ENCODE results near the gene DLX3. TPM values are rescaled to one million over a fixed set of nuclear protein-coding genes. Genes with fewer than 3 reads are reported as not detected.
A peak's percentile ranks its signal among the peaks of the same experiment; 100 is the strongest.

The DLX3 gene
- total RNA-seq, 1 experiment from 2014 or later = 1.2 TPM

DNA sequence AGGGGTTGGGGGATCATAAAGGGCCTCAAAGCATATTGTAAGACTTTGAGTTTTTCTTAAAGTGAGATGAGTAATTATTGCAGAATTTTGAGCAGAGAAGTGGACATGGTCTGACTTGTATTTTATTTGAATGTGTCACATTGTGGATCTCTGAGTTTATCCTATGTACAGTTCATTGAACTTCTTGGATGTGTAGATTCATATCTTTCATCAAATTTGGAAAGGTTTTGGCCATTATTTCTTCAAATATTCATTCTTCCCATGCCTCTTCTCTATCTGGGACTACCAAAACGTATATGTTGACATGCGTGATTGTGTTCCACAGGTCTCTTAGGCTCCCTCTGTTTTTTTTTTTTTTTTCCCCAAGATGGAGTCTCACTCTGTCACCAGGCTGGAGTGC, 14.3 kb upstream of the DLX3 start:
- H3F3A ChIP-seq (ENCODE audit: insufficient read depth, low read depth) = no peaks in the 10 kb centered on the region; the same call in 1 of the 2 replicates
- H4K20me1 ChIP-seq (ENCODE audit: insufficient read depth) = no peaks in the 10 kb centered on the region
- no peaks in the 10 kb centered on the region for H3K9me2 ChIP-seq (ENCODE audit: insufficient read depth)
- H3K36me3 ChIP-seq (ENCODE audit: low read depth) = no peaks in the 10 kb centered on the region
- intact Hi-C loops (cut with micrococcal nuclease; ENCODE audit: unreplicated experiment) = no loop called here
- H3K27ac ChIP-seq = no peak overlapping the region
- H3K9me3 ChIP-seq (ENCODE audit: insufficient read depth, low read depth) = peaks cover 10% of the 10 kb centered on the region; the same call in 1 of the 2 replicates
- H3K27me3 ChIP-seq (ENCODE audit: insufficient read depth, low read depth) = no peaks in the 10 kb centered on the region
- DNase-seq = no peak
- POLR2A ChIA-PET (ENCODE audit: unreplicated experiment) = no interaction called here
- no peak overlapping the region for H3K4me2 ChIP-seq
- H3K79me2 ChIP-seq (ENCODE audit: low read depth) = no peaks in the 10 kb centered on the region
- no peak overlapping the region for H2AFZ ChIP-seq
- BruUV-seq (replicated peaks) = no TSS peak
- no peak overlapping the region for H3K4me3 ChIP-seq
- H3K4me1 ChIP-seq (replicated peaks; ENCODE audit: insufficient read depth) = no peaks in the 10 kb centered on the region
- CTCF ChIA-PET = no interaction called here
- TF ChIP-seq, protein P1, sequence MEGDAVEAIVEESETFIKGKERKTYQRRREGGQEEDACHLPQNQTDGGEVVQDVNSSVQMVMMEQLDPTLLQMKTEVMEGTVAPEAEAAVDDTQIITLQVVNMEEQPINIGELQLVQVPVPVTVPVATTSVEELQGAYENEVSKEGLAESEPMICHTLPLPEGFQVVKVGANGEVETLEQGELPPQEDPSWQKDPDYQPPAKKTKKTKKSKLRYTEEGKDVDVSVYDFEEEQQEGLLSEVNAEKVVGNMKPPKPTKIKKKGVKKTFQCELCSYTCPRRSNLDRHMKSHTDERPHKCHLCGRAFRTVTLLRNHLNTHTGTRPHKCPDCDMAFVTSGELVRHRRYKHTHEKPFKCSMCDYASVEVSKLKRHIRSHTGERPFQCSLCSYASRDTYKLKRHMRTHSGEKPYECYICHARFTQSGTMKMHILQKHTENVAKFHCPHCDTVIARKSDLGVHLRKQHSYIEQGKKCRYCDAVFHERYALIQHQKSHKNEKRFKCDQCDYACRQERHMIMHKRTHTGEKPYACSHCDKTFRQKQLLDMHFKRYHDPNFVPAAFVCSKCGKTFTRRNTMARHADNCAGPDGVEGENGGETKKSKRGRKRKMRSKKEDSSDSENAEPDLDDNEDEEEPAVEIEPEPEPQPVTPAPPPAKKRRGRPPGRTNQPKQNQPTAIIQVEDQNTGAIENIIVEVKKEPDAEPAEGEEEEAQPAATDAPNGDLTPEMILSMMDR (conservative IDR thresholded peaks at IDR 0.05) = no peak
- no peak for TF ChIP-seq EZH2 (IDR thresholded peaks at IDR 0.05; ENCODE audit: low read depth)

DNA sequence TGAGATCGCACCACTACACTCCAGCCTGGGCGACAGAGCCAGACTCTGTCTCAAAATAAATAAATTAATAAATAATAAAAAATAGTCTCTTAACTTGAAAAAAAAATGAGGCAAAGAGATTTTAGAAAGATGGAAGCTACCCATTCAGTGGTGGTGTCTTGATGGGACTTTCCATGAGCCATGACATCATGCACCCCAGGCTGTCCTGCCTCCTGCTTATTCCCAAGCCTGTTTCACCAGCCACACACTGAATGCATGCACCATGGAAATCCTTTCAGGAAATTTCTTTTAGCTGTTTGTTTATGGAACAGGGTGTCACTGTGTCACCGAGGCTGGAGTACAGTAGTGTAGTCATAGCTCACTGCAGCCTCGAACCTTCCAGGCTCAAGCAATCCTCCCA, 8.9 kb upstream of the DLX3 start:
- H3K79me2 ChIP-seq (ENCODE audit: low read depth) = no peaks in the 10 kb centered on the region
- CTCF ChIA-PET = interaction anchor here (0.6 kb wide), 1 partner anchor 25 kb away, joined by 4 read pairs; no protein-coding TSS in a partner anchor
- H2AFZ ChIP-seq = no peak overlapping the region
- intact Hi-C loops (cut with micrococcal nuclease; ENCODE audit: unreplicated experiment) = no loop called here
- H4K20me1 ChIP-seq (ENCODE audit: insufficient read depth) = no peaks in the 10 kb centered on the region
- H3K9me2 ChIP-seq (ENCODE audit: insufficient read depth) = no peaks in the 10 kb centered on the region
- no peaks in the 10 kb centered on the region for H3K4me1 ChIP-seq (replicated peaks; ENCODE audit: insufficient read depth)
- H3K27me3 ChIP-seq (ENCODE audit: insufficient read depth, low read depth) = no peaks in the 10 kb centered on the region
- DNase-seq = no peak
- TF ChIP-seq, protein P1 (conservative IDR thresholded peaks at IDR 0.05) = no peak
- no peak for TF ChIP-seq EZH2 (IDR thresholded peaks at IDR 0.05; ENCODE audit: low read depth)
- POLR2A ChIA-PET (ENCODE audit: unreplicated experiment) = no interaction called here
- no TSS peak for BruUV-seq (replicated peaks)
- H3K4me3 ChIP-seq = no peak overlapping the region
- H3K9me3 ChIP-seq (ENCODE audit: insufficient read depth, low read depth) = peaks cover 2% of the 10 kb centered on the region; the same call in 1 of the 2 replicates
- no peaks in the 10 kb centered on the region for H3K36me3 ChIP-seq (ENCODE audit: low read depth)
- no peak overlapping the region for H3K27ac ChIP-seq
- no peaks in the 10 kb centered on the region for H3F3A ChIP-seq (ENCODE audit: insufficient read depth, low read depth)
- H3K4me2 ChIP-seq = no peak overlapping the region

DNA sequence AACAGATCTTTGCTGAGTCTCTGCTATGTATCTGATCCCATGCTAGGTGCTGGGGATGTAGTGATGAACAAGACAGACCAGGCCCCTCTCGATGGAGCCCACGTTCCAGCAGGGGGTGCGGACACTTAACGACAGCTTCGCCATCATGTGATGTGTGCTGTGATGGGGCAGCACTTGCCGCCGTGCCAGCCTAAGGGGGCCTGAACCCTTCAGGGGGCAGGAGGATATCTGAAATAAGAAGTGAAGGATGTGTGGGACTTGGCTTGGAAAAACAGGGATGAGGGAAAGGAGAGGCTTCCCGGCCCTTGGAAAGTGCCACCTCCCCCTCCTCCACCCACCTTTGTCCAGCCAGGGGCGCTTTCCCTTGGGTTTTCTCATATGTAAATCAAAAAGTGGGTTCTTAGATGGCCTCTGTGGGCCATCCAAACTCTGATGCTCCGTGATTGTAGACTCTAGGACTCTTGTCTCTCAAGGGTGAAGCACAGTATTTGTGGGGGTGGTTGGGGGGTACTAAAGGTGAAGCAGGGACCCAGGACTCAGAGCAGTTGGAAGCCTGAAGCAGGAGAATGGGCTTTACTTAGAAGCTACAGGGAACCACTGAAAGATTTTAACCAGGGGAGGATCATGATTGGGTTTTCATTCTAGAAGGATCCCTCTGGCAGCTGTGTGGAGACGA, 4.0 kb upstream of the DLX3 start:
- POLR2A ChIA-PET (ENCODE audit: unreplicated experiment) = no interaction called here
- no peak for DNase-seq
- TF ChIP-seq EZH2 (IDR thresholded peaks at IDR 0.05; ENCODE audit: low read depth) = no peak
- TF ChIP-seq, protein P1 (conservative IDR thresholded peaks at IDR 0.05) = no peak
- Histone ChIP-seq H3K36me3 (ENCODE audit: low read depth) (no peaks in the 10 kb centered on the region), H3K4me1 (replicated peaks; ENCODE audit: insufficient read depth) (peaks cover 24% of the 10 kb centered on the region), H4K20me1 (ENCODE audit: insufficient read depth) (no peaks in the 10 kb centered on the region), H3F3A (ENCODE audit: insufficient read depth, low read depth) (peaks cover 11% of the 10 kb centered on the region), H3K27me3 (ENCODE audit: insufficient read depth, low read depth) (peaks cover 6% of the 10 kb centered on the region; the same call in 1 of the 2 replicates), H3K79me2 (ENCODE audit: low read depth) (peaks cover 6% of the 10 kb centered on the region; the same call in 1 of the 2 replicates), H3K9me2 (ENCODE audit: insufficient read depth) (no peaks in the 10 kb centered on the region), H3K4me3 (no peak overlapping the region), H3K4me2 (peak overlapping the region; percentile 47; the same call in 1 of the 2 replicates), H3K9me3 (ENCODE audit: insufficient read depth, low read depth) (no peaks in the 10 kb centered on the region), H3K27ac (no peak overlapping the region), H2AFZ (no peak overlapping the region)
- CTCF ChIA-PET = interaction anchor here (1.4 to 3.7 kb wide), 4 partner anchors 11 to 138 kb away, joined by 7 to 29 read pairs (median 14); no protein-coding TSS in a partner anchor
- BruUV-seq (replicated peaks) = no TSS peak
- intact Hi-C loops (cut with micrococcal nuclease; ENCODE audit: unreplicated experiment) = loop anchor here (1.0 to 10.0 kb wide), 5 partner anchors 88 to 584 kb away; partner anchors contain the start of gene PHB1

All from PC-9 (cell line).